IMR-90 (cell line): ENCODE measurements around the gene CTIF.

Experiments
- CTCF ChIP-seq: conservative IDR thresholded peaks from 2 replicates; pipeline ENCODE4 v1.5.1; 2012; ENCODE audit warnings: mild to moderate bottlenecking, low read depth, low read length, improper control_type of control experiment
- POLR2A ChIP-seq: IDR thresholded peaks from 2 replicates; pipeline ENCODE4 v1.6.1; 2012; ENCODE audit warnings: mild to moderate bottlenecking, low read depth, low read length

- TF ChIP-seq CTCF (no peak), POLR2A (no peak)
Measured at GRCh38 chr18:48905513-48905912, 366.7 kb downstream of the CTIF start.
